Kidney (tissue), 14 donors: Measurements from ENCODE around the gene DTX3. TPM values are rescaled to one million over a fixed set of nuclear protein-coding genes. Genes with fewer than 3 reads are reported as not detected.

Experiments
- DNase-seq, 5 donors: peaks; one replicate each; pipeline ENCODE4 v3.0.0-alpha.2; 2013 to 2020
- FAIRE-seq: peaks from 2 replicates; lab custom pipeline; 2012; peaks lifted over from hg19 to GRCh38; lab: Jason Lieb, UNC
- H3K27ac ChIP-seq, 2 donors: one replicate each; pipeline ENCODE4 v1.7.0; 2013; ENCODE audit warnings: low read depth in 2 of 2, low read length in 2 of 2, inconsistent platforms in 1 of 2
- H3K27me3 ChIP-seq: one replicate; pipeline ENCODE4 v1.7.1; 2013; ENCODE audit warnings: low read length, inconsistent platforms; ENCODE audit not compliant: control insufficient read depth, insufficient read depth
- H3K36me3 ChIP-seq, 3 donors: one replicate each; pipeline versions ENCODE4 v1.7.0 to v1.7.1; 2013; ENCODE audit warnings: low read length in 3 of 3, control low read depth in 1 of 3, inconsistent platforms in 1 of 3; ENCODE audit not compliant: insufficient read depth in 3 of 3, control insufficient read depth in 2 of 3
- H3K4me1 ChIP-seq, 3 donors: one replicate each; pipeline versions ENCODE4 v1.7.0 to v1.7.1; 2013; ENCODE audit warnings: low read length in 3 of 3, inconsistent platforms in 1 of 3, low read depth in 1 of 3; ENCODE audit not compliant: control insufficient read depth in 2 of 3, insufficient read depth in 2 of 3
- H3K4me3 ChIP-seq, 3 donors: one replicate each; pipeline versions ENCODE4 v1.7.0 to v1.8.1; 2013; ENCODE audit warnings: low read length in 3 of 3, control low read depth in 1 of 3, inconsistent platforms in 1 of 3
- H3K9ac ChIP-seq, 3 donors: one replicate each; pipeline versions ENCODE4 v1.7.0 to v1.7.1; 2013; ENCODE audit warnings: low read length in 3 of 3, control low read depth in 1 of 3, inconsistent platforms in 1 of 3
- H3K9me3 ChIP-seq, 3 donors: one replicate each; pipeline versions ENCODE4 v1.7.0 to v1.7.1; 2013; ENCODE audit warnings: low read length in 3 of 3, control low read depth in 1 of 3, inconsistent platforms in 1 of 3; ENCODE audit not compliant: control insufficient read depth in 2 of 3, insufficient read depth in 1 of 3
- intact Hi-C: fragments of 100-400 bp; cut with DNase I; formaldehyde crosslinking; loops from one replicate; pipeline ENCODE4 v1.11.1; 2022
- polyA plus RNA-seq: library from polyadenylated mRNA; stranded (reverse); fragments of 350-450 nt; fragmentation: Illumina TruSeq; extraction: RNeasy Lipid Tissue Mini Kit (QIAGEN cat#74804); gene quantifications from one replicate; pipeline ENCODE4 v1.2.3, GENCODE V29; 2014; ENCODE audit warnings: low read depth, low replicate concordance; ENCODE audit not compliant: insufficient read depth
- total RNA-seq: library from RNA; stranded (reverse); fragmentation: NEBNext Ultra II Directional; extraction: Animal tissue kit (Norgen Biotek cat#: 25700); gene quantifications from one replicate; pipeline ENCODE4 v1.2.1, GENCODE V29; 2021
- TF ChIP-seq, protein P1 (sequence below): IDR thresholded peaks from 3 replicates; pipeline ENCODE4 v1.5.1; 2012; ENCODE audit warnings: mild to moderate bottlenecking, moderate library complexity, borderline replicate concordance; ENCODE audit not compliant: insufficient read depth; ENCODE audit errors: extremely low read depth
- donor health status: control.
- donor health status: control.
- donor health status: control.
- donor health status: control.
- donor health status: control.
- donor health status: DM: yes; HTN: yes; CAD: no.
- donor health status: Normal renal cell carcinoma (clear cell type).

The DTX3 gene
- total and polyA plus RNA-seq, 2 donors from 2014 or later: 34.5 to 41.2 TPM

DNA sequence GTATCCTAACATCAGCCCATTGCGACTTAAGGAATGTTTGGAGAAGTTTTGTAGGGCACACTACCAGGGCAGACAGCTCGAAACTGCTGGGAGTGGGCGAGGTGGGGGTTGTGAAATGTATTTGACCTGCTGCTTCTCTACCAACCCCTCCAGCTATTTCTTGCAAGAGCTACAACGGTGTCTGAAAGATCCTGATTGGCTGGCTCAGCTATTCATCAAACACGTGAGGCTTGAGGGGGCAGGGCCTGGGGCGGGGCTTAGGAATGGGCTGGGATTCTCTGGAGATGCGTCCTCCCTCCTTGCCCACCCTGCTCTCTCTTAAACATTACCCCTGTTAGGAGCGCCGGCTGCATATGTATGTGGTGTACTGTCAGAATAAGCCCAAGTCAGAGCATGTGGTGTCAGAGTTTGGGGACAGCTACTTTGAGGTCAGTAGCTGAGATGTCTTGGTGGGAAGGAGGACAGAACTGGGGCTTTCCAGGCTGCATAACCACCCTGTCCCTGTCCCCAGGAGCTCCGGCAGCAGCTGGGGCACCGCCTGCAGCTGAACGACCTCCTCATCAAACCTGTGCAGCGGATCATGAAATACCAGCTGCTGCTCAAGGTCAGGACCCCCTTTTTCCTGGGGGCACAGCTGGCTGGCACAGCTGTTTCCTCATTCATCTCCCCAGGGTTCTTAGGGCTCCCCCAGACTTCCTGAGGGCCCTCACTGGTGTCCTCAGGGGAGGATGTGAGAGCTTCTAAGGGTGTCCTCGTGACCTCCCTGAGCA lies 9.7 kb downstream of the DTX3 start:
- DNase-seq (peak in 1 of 5 donors; percentile 45), FAIRE-seq (no peak)
- no peak overlapping the region for H3K27ac ChIP-seq
- H3K9ac ChIP-seq: no peak overlapping the region
- peaks cover 4% of the 10 kb centered on the region for H3K27me3 ChIP-seq
- H3K4me1 ChIP-seq: no peaks in the 10 kb centered on the region
- intact Hi-C loops: no loop called here
- H3K36me3 ChIP-seq: no peaks in the 10 kb centered on the region
- no peak overlapping the region for H3K4me3 ChIP-seq
- no peaks in the 10 kb centered on the region for H3K9me3 ChIP-seq
- TF ChIP-seq, protein P1, sequence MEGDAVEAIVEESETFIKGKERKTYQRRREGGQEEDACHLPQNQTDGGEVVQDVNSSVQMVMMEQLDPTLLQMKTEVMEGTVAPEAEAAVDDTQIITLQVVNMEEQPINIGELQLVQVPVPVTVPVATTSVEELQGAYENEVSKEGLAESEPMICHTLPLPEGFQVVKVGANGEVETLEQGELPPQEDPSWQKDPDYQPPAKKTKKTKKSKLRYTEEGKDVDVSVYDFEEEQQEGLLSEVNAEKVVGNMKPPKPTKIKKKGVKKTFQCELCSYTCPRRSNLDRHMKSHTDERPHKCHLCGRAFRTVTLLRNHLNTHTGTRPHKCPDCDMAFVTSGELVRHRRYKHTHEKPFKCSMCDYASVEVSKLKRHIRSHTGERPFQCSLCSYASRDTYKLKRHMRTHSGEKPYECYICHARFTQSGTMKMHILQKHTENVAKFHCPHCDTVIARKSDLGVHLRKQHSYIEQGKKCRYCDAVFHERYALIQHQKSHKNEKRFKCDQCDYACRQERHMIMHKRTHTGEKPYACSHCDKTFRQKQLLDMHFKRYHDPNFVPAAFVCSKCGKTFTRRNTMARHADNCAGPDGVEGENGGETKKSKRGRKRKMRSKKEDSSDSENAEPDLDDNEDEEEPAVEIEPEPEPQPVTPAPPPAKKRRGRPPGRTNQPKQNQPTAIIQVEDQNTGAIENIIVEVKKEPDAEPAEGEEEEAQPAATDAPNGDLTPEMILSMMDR: no peak

DNA sequence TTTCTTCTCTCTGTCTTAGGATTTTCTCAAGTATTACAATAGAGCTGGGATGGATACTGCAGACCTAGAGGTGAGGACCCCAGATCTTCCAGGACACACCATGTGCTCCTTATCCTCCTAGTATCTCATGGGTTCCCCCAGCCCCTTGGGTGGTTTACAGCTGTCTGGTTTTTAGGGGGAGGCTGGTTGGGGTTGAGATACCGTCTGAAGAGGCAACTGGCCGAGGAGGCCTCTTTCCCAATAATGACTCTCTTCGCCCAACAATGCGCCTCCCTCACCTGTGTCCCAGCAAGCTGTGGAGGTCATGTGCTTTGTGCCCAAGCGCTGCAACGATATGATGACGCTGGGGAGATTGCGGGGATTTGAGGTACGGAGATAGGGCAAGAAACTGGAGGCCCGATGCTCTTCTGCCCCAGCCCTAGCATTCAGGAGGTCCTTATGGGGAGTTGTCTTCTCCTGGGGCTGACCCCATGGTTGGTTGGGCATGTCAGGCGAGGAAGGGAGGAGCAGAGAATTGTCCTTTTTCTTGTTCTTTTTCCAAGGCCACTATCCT lies 10.4 kb downstream of the DTX3 start:
- Histone ChIP-seq H3K4me1 (no peaks in the 10 kb centered on the region), H3K27ac (no peak overlapping the region), H3K9ac (no peak overlapping the region), H3K9me3 (no peaks in the 10 kb centered on the region), H3K4me3 (no peak overlapping the region), H3K36me3 (no peaks in the 10 kb centered on the region), H3K27me3 (peaks cover 8% of the 10 kb centered on the region)
- intact Hi-C loops: no loop called here
- peak in 1 of 5 donors; percentile 37 for DNase-seq
- TF ChIP-seq, protein P1: no peak
- FAIRE-seq: no peak

DNA sequence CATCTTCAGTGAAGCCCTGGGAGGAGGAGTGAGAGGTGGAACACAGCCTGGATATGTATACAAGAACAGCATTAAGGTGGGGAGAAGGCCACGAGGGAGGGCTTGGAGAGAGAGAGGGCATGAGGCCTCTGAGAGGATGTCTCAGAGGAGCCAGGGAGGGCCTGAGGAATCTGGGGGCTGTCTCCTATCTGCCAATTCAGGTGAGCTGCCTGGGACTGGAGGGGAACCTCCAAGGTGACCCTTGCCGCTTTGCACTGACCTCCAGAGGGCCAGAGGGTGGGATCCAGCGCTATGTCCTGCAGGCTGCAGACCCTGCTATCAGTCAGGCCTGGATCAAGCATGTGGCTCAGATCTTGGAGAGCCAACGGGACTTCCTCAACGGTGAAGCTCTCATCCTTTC lies 11.0 kb downstream of the DTX3 start:
- no peaks in the 10 kb centered on the region for H3K36me3 ChIP-seq
- intact Hi-C loops: no loop called here
- peak in 1 of 5 donors; percentile 56 for DNase-seq
- no peak overlapping the region for H3K4me3 ChIP-seq
- H3K27ac ChIP-seq: no peak overlapping the region
- H3K9me3 ChIP-seq: no peaks in the 10 kb centered on the region
- no peak for FAIRE-seq
- peaks cover 0 to 1% (median 0%) of the 10 kb centered on the region in 3 donors for H3K4me1 ChIP-seq
- no peak overlapping the region for H3K9ac ChIP-seq
- H3K27me3 ChIP-seq: peaks cover 14% of the 10 kb centered on the region
- TF ChIP-seq, protein P1: no peak
